Spinal cord (tissue), 10 donors: ENCODE measurements around the gene CELF4. TPM values are rescaled to one million over a fixed set of nuclear protein-coding genes. Genes with fewer than 3 reads are reported as not detected.

Source experiments
- DNase-seq, 6 donors: peaks; one replicate each; pipeline versions ENCODE4 v3.0.0 to v3.0.0-alpha.2; 2013 to 2015; ENCODE audit warnings: low spot score in 6 of 6, low read depth in 4 of 6
- H3K27ac ChIP-seq: one replicate; pipeline ENCODE4 v1.5.1; 2013; ENCODE audit warnings: low read depth, low read length, control low read depth
- H3K27me3 ChIP-seq: one replicate; pipeline ENCODE4 v1.6.1; 2013; ENCODE audit warnings: low read length; ENCODE audit not compliant: control insufficient read depth, insufficient read depth
- H3K36me3 ChIP-seq: one replicate; pipeline ENCODE4 v1.6.1; 2013; ENCODE audit warnings: low read length; ENCODE audit not compliant: control insufficient read depth, insufficient read depth
- H3K4me1 ChIP-seq: one replicate; pipeline ENCODE4 v1.6.1; 2013; ENCODE audit warnings: low read length; ENCODE audit not compliant: control insufficient read depth, insufficient read depth
- H3K4me3 ChIP-seq: one replicate; pipeline ENCODE4 v1.5.1; 2013; ENCODE audit warnings: low read depth, low read length, control low read depth
- H3K9me3 ChIP-seq: one replicate; pipeline ENCODE4 v1.6.1; 2013; ENCODE audit warnings: low read length; ENCODE audit not compliant: control insufficient read depth, insufficient read depth
- WGBS: methylation state at CpG from one replicate; pipeline ENCODE4 v1.1.5; 2013; ENCODE audit warnings: missing lambda C conversion rate; ENCODE audit not compliant: insufficient coverage; 5-methylcytosine and 5-hydroxymethylcytosine counted together
- polyA plus RNA-seq, 2 donors: library from polyadenylated mRNA; unstranded; fragments of 120-200 nt; gene quantifications; one replicate each; pipeline ENCODE4 v1.2.1, GENCODE V29; 2013; ENCODE audit not compliant: insufficient read length in 2 of 2
- total RNA-seq, 2 donors: library from RNA; depleted of rRNA in 1 of 2; stranded (reverse); fragments of 120-200 nt in 1 of 2; fragments of >200 nt in 1 of 2; gene quantifications; one replicate each; pipeline versions ENCODE4 v1.2.3 to v1.2.4, GENCODE V29; 2013 to 2014
- donor health status: healthy.

CELF4 gene
- total and polyA plus RNA-seq, 4 donors: 26.6 to 139 (median 89.9) TPM

- Histone ChIP-seq H3K27me3 (peaks cover 26% of the 10 kb centered on the region), H3K36me3 (peaks cover 20% of the 10 kb centered on the region), H3K4me1 (peaks cover 30% of the 10 kb centered on the region), H3K9me3 (no peaks in the 10 kb centered on the region), H3K4me3 (no peak overlapping the region), H3K27ac (no peak overlapping the region)
- peak in 1 of 6 donors; percentile 59 for DNase-seq
- WGBS: 50% methylated on average over 6 of the region's 10 CpGs
These were observed 289.3 kb downstream of the CELF4 start for GRCh38 chr18:37276111-37276890.

- no peaks in the 10 kb centered on the region for H3K9me3 ChIP-seq
- WGBS: 30% methylated on average over 16 of the region's 32 CpGs
- no peak overlapping the region for H3K4me3 ChIP-seq
- H3K36me3 ChIP-seq: peaks cover 25% of the 10 kb centered on the region
- H3K27ac ChIP-seq: no peak overlapping the region
- H3K27me3 ChIP-seq: peaks cover 26% of the 10 kb centered on the region
- H3K4me1 ChIP-seq: peaks cover 27% of the 10 kb centered on the region
- no peak for DNase-seq
These were observed 290.3 kb downstream of the CELF4 start for GRCh38 chr18:37275237-37275741.

GRCh38 chr18:37274309-37275236 is 291.0 kb downstream of the CELF4 start:
- Histone ChIP-seq H3K36me3 (peaks cover 26% of the 10 kb centered on the region), H3K27ac (no peak overlapping the region), H3K27me3 (peaks cover 26% of the 10 kb centered on the region), H3K9me3 (no peaks in the 10 kb centered on the region), H3K4me3 (no peak overlapping the region), H3K4me1 (peaks cover 22% of the 10 kb centered on the region)
- WGBS: 22% methylated on average over 80 of the region's 82 CpGs
- DNase-seq: no peak

- 90% methylated on average over 16 of the region's 16 CpGs for WGBS
- H3K27me3 ChIP-seq: peaks cover 26% of the 10 kb centered on the region
- peaks cover 22% of the 10 kb centered on the region for H3K4me1 ChIP-seq
- no peak overlapping the region for H3K4me3 ChIP-seq
- H3K36me3 ChIP-seq: peaks cover 32% of the 10 kb centered on the region
- H3K9me3 ChIP-seq: no peaks in the 10 kb centered on the region
- no peak overlapping the region for H3K27ac ChIP-seq
- DNase-seq: no peak
These were observed 292.8 kb downstream of the CELF4 start for GRCh38 chr18:37272841-37273240.

GRCh38 chr18:37272226-37272625 is 293.4 kb downstream of the CELF4 start:
- peaks cover 34% of the 10 kb centered on the region for H3K36me3 ChIP-seq
- H3K27me3 ChIP-seq: peaks cover 26% of the 10 kb centered on the region
- H3K9me3 ChIP-seq: no peaks in the 10 kb centered on the region
- no peak overlapping the region for H3K27ac ChIP-seq
- H3K4me3 ChIP-seq: no peak overlapping the region
- peak in 2 of 6 donors; percentile 36 to 37 for DNase-seq
- 63% methylated on average over 1 of the region's 2 CpGs for WGBS
- H3K4me1 ChIP-seq: peaks cover 21% of the 10 kb centered on the region

- Histone ChIP-seq H3K36me3 (peaks cover 50% of the 10 kb centered on the region), H3K4me3 (no peak overlapping the region), H3K27me3 (peaks cover 22% of the 10 kb centered on the region), H3K4me1 (peaks cover 10% of the 10 kb centered on the region), H3K27ac (no peak overlapping the region), H3K9me3 (no peaks in the 10 kb centered on the region)
- DNase-seq: no peak
- 91% methylated on average over 5 of the region's 7 CpGs for WGBS
These were observed 294.9 kb downstream of the CELF4 start for GRCh38 chr18:37270666-37271052.

- Histone ChIP-seq H3K27ac (no peak overlapping the region), H3K4me3 (no peak overlapping the region), H3K9me3 (no peaks in the 10 kb centered on the region), H3K27me3 (peaks cover 18% of the 10 kb centered on the region), H3K36me3 (peaks cover 55% of the 10 kb centered on the region), H3K4me1 (peaks cover 5% of the 10 kb centered on the region)
- peak in 4 of 6 donors; percentile 38 to 77 (median 44) for DNase-seq
- 23% methylated on average over 8 of the region's 8 CpGs for WGBS
These were observed 295.4 kb downstream of the CELF4 start for GRCh38 chr18:37270038-37270665.

GRCh38 chr18:37266290-37266689 is 299.3 kb downstream of the CELF4 start:
- no peaks in the 10 kb centered on the region for H3K9me3 ChIP-seq
- peaks cover 70% of the 10 kb centered on the region for H3K36me3 ChIP-seq
- DNase-seq: no peak
- WGBS: 26% methylated on average over 9 of the region's 13 CpGs
- no peak overlapping the region for H3K4me3 ChIP-seq
- H3K27me3 ChIP-seq: no peaks in the 10 kb centered on the region
- H3K27ac ChIP-seq: no peak overlapping the region
- H3K4me1 ChIP-seq: no peaks in the 10 kb centered on the region

- H3K9me3 ChIP-seq: no peaks in the 10 kb centered on the region
- no peaks in the 10 kb centered on the region for H3K27me3 ChIP-seq
- DNase-seq: no peak
- WGBS: 69% methylated on average over 1 of the region's 2 CpGs
- H3K36me3 ChIP-seq: peaks cover 75% of the 10 kb centered on the region
- H3K4me3 ChIP-seq: no peak overlapping the region
- no peak overlapping the region for H3K27ac ChIP-seq
- H3K4me1 ChIP-seq: no peaks in the 10 kb centered on the region
These were observed 300.2 kb downstream of the CELF4 start for GRCh38 chr18:37265382-37265781.
